GM12878 (cell line): ENCODE measurements around the gene RAB13. TPM values are rescaled to one million over a fixed set of nuclear protein-coding genes. Genes with fewer than 3 reads are reported as not detected.

Source experiments
- ATAC-seq: fragments of 200-7000 bp; cut with Tn5 transposase; 3 replicates; pipeline ENCODE4 v1.9.1; 2020; ENCODE audit warnings: mild to moderate bottlenecking, moderate library complexity
- BruUV-seq: library from RNA; stranded (reverse); fragments of 400-500 nt; replicated peaks from 2 replicates; lab custom pipeline; 2021; lab: Mats Ljungman, UMichigan
- CTCF ChIA-PET: fragments of 300-600 bp; sonication (Branson Sonifier 250); formaldehyde crosslinking; extraction: SDS; loops from one replicate; lab custom pipeline; 2021; ENCODE audit warnings: inconsistent platforms; lab: Yijun Ruan, JAX
- POLR2A ChIA-PET: fragments of 350-600 bp; formaldehyde crosslinking; extraction: SDS; loops from one replicate; lab custom pipeline; 2021; ENCODE audit warnings: inconsistent platforms; lab: Charles Lee
- RAD21 ChIA-PET: fragments of 300-600 bp; sonication (Branson Sonifier 250); formaldehyde crosslinking; loops from one replicate; lab custom pipeline; 2023; ENCODE audit warnings: antibody characterized with exemption; ENCODE audit not compliant: unreplicated experiment; lab: Charles Lee
- SMC1A ChIA-PET: fragments of 300-600 bp; sonication (Branson Sonifier 250); formaldehyde crosslinking; loops from one replicate; lab custom pipeline; 2023; ENCODE audit not compliant: unreplicated experiment, uncharacterized antibody; lab: Charles Lee
- DNase-seq: peaks from one replicate; pipeline ENCODE4 v3.0.0-alpha.2; 2011; ENCODE audit warnings: low read depth, low spot score
- FAIRE-seq: peaks from 3 replicates; lab custom pipeline; 2011; peaks lifted over from hg19 to GRCh38; lab: Jason Lieb, UNC
- H2AFZ ChIP-seq: 2 replicates; pipeline ENCODE4 v1.6.0; 2011; ENCODE audit warnings: low read depth, low read length, control low read depth; ENCODE audit not compliant: control insufficient read depth
- H3K27ac ChIP-seq: 2 replicates; pipeline ENCODE4 v1.5.1; 2011; ENCODE audit warnings: control low read depth; ENCODE audit not compliant: control insufficient read depth, insufficient read depth
- H3K27me3 ChIP-seq, 2 experiments: replicated peaks in 1 of 2; 2 replicates each; pipeline versions ENCODE4 v1.6.0 to v1.6.1; 2011; ENCODE audit warnings: low read length in 1 of 2; ENCODE audit not compliant: control insufficient read depth in 2 of 2, insufficient read depth in 2 of 2
- H3K36me3 ChIP-seq, 2 experiments: 2 replicates each; pipeline ENCODE4 v1.5.1; 2011; ENCODE audit warnings: low read length in 1 of 2; ENCODE audit not compliant: control insufficient read depth in 2 of 2, insufficient read depth in 2 of 2
- H3K4me1 ChIP-seq: 2 replicates; pipeline ENCODE4 v1.6.1; 2011; ENCODE audit warnings: mild to moderate bottlenecking, low read length, moderate library complexity, mixed read lengths; ENCODE audit not compliant: control insufficient read depth, insufficient read depth
- H3K4me2 ChIP-seq: 2 replicates; pipeline ENCODE4 v1.6.0; 2011; ENCODE audit warnings: control low read depth; ENCODE audit not compliant: control insufficient read depth, insufficient read depth
- H3K4me3 ChIP-seq: fragments of 200-600 bp; sonication (generic); 2 replicates; pipeline ENCODE4 v1.5.1; 2016
- H3K79me2 ChIP-seq: 2 replicates; pipeline ENCODE4 v1.6.0; 2011; ENCODE audit warnings: low read length; ENCODE audit not compliant: control insufficient read depth, insufficient read depth
- H3K9ac ChIP-seq: 2 replicates; pipeline ENCODE4 v1.8.0; 2011; ENCODE audit warnings: low read length, control low read depth, mixed read lengths; ENCODE audit not compliant: control insufficient read depth, insufficient read depth
- H3K9me3 ChIP-seq: replicated peaks from 3 replicates; pipeline ENCODE4 v1.5.1; 2011; ENCODE audit warnings: mild to moderate bottlenecking, low read length; ENCODE audit not compliant: control insufficient read depth, insufficient read depth
- H4K20me1 ChIP-seq: 2 replicates; pipeline ENCODE4 v1.6.0; 2011; ENCODE audit not compliant: control insufficient read depth, insufficient read depth
- FOXM1 ChIP-seq: IDR thresholded peaks from 2 replicates; pipeline ENCODE4 v1.6.1; 2012; ENCODE audit warnings: low read depth, mild to moderate bottlenecking, inconsistent platforms, low read length, moderate library complexity
- HSF1 ChIP-seq: fragments of 150-350 bp; IDR thresholded peaks from 2 replicates; pipeline ENCODE4 v1.6.1; 2014; ENCODE audit warnings: mild to moderate bottlenecking, low read depth, low read length
- MTA3 ChIP-seq: IDR thresholded peaks from 2 replicates; pipeline ENCODE4 v1.6.1; 2012; ENCODE audit warnings: low read length, inconsistent platforms, borderline replicate concordance
- NFYA ChIP-seq: IDR thresholded peaks from 2 replicates; pipeline ENCODE4 v1.6.1; 2011; ENCODE audit warnings: low read depth, mild to moderate bottlenecking, low read length, improper control_type of control experiment, borderline replicate concordance
- POLR2AphosphoS5 ChIP-seq: IDR thresholded peaks from 2 replicates; pipeline ENCODE4 v1.6.1; 2011; ENCODE audit warnings: mild to moderate bottlenecking, low read length, inconsistent platforms
- SKIL ChIP-seq: fragments of 450-650 bp; IDR thresholded peaks from 2 replicates; pipeline ENCODE4 v1.6.1; 2017; ENCODE audit warnings: mild to moderate bottlenecking, low read depth, inconsistent platforms; ENCODE audit not compliant: poor library complexity, severe bottlenecking
- ZBTB11 ChIP-seq: fragments of 450-650 bp; formaldehyde crosslinking; IDR thresholded peaks from 2 replicates; pipeline ENCODE4 v1.5.0; 2022; ENCODE audit warnings: mild to moderate bottlenecking, missing genetic modification characterization
- ZNF217 ChIP-seq: fragments of 450-650 bp; IDR thresholded peaks from 2 replicates; pipeline ENCODE4 v1.6.1; 2017; ENCODE audit warnings: antibody characterized with exemption, mild to moderate bottlenecking
- WGBS: methylation state at CpG from one replicate; pipeline ENCODE4 v1.1.6; 2016; ENCODE audit warnings: low lambda C conversion rate; ENCODE audit not compliant: insufficient replicate concordance, insufficient coverage; ENCODE audit errors: missing lambda C conversion rate; 5-methylcytosine and 5-hydroxymethylcytosine counted together
- in situ Hi-C: fragments of 300-500 bp; cut with MboI; formaldehyde crosslinking; loops from 9 replicates; pipeline ENCODE4 v1.14.3; 2018; ENCODE audit warnings: mixed read lengths
- intact Hi-C: fragments of 100-400 bp; cut with micrococcal nuclease; formaldehyde crosslinking; loops from one replicate; pipeline ENCODE4 v1.14.2; 2022; ENCODE audit not compliant: unreplicated experiment
- polyA plus RNA-seq, 11 experiments: library from polyadenylated mRNA; depleted of rRNA in 4 of 11; unstranded in 6 of 11; stranded (reverse) in 5 of 11; fragments of >200 nt; fragmentation: Nextera tagmentation in 4 of 11; fragmentation: Illumina TruSeq in 1 of 11; extraction: Ambion mirVana in 4 of 11; extraction: Trizol in 1 of 11; gene quantifications; 1 replicate in 1 of 11; 2 replicates in 10 of 11; pipeline versions ENCODE4 v1.2.1 to v1.2.3, GENCODE V29; 2011 to 2016; ENCODE audit warnings: inconsistent platforms in 2 of 11, missing spikeins in 2 of 11, low read depth in 1 of 11
- total RNA-seq, 4 experiments: library from RNA; depleted of rRNA in 3 of 4; stranded (reverse); fragments of >200 nt in 3 of 4; fragmentation: Illumina TruSeq in 1 of 4; extraction: Trizol in 1 of 4; gene quantifications; 2 replicates each; pipeline versions ENCODE4 v1.2.1 to v1.2.3, GENCODE V29; 2013 to 2021
- TF ChIP-seq, protein P1 (sequence below): IDR thresholded peaks from 2 replicates; pipeline ENCODE4 v1.6.1; 2012; ENCODE audit warnings: low read length, inconsistent platforms
- TF ChIP-seq, protein P2 (sequence below), 3 experiments: IDR thresholded peaks in 2 of 3; conservative IDR thresholded peaks in 1 of 3; 2 replicates each; pipeline ENCODE4 v1.5.1; 2011; ENCODE audit warnings: low read depth in 3 of 3, low read length in 3 of 3, mild to moderate bottlenecking in 3 of 3, control low read depth in 2 of 3, moderate library complexity in 2 of 3, inconsistent platforms in 1 of 3, mixed read lengths in 1 of 3; ENCODE audit not compliant: control insufficient read depth in 2 of 3, insufficient read depth in 1 of 3; ENCODE audit errors: extremely low read depth in 1 of 3

Gene RAB13
- total and polyA plus RNA-seq, 10 of the 15 experiments (the other 5 are each of a cell fraction or from before 2014, with no cell fraction given), result 0.75 to 30.7 (median 15.9) TPM

GRCh38 chr1:153933955-153934354, 52.2 kb downstream of the RAB13 start:
- H3K4me3 ChIP-seq, result no peak overlapping the region
- ATAC-seq (no peak), DNase-seq (no peak), FAIRE-seq (no peak)
- peaks cover 3% of the 10 kb centered on the region for H3K4me1 ChIP-seq
- no peaks in the 10 kb centered on the region for H3K9me3 ChIP-seq
- H2AFZ ChIP-seq, result no peak overlapping the region
- no peak overlapping the region for H3K4me2 ChIP-seq
- BruUV-seq, result no TSS peak
- ChIA-PET POLR2A (interaction anchor here (0.6 kb wide), 1 partner anchor 41 kb away, joined by 3 read pairs; no protein-coding TSS in a partner anchor), SMC1A (no interaction called here), CTCF (no interaction called here), RAD21 (no interaction called here)
- no peaks in the 10 kb centered on the region for H4K20me1 ChIP-seq
- H3K27ac ChIP-seq, result no peak overlapping the region
- WGBS, result 94% methylated on average over 9 of the region's 11 CpGs
- intact Hi-C loops, result no loop called here
- H3K27me3 ChIP-seq, result no peaks in the 10 kb centered on the region
- in situ Hi-C loops, result no loop called here
- H3K36me3 ChIP-seq, result peaks cover 20 to 26% of the 10 kb centered on the region in 2 experiments; a peak in 3 of 4 replicates
- no peaks in the 10 kb centered on the region for H3K79me2 ChIP-seq
- no peak overlapping the region for H3K9ac ChIP-seq
- TF ChIP-seq HSF1 (no peak), FOXM1 (no peak), ZNF217 (no peak), POLR2AphosphoS5 (no peak), NFYA (no peak), SKIL (no peak), ZBTB11 (CRISPR knock-in tag) (no peak), MTA3 (no peak)
- TF ChIP-seq, protein P1, sequence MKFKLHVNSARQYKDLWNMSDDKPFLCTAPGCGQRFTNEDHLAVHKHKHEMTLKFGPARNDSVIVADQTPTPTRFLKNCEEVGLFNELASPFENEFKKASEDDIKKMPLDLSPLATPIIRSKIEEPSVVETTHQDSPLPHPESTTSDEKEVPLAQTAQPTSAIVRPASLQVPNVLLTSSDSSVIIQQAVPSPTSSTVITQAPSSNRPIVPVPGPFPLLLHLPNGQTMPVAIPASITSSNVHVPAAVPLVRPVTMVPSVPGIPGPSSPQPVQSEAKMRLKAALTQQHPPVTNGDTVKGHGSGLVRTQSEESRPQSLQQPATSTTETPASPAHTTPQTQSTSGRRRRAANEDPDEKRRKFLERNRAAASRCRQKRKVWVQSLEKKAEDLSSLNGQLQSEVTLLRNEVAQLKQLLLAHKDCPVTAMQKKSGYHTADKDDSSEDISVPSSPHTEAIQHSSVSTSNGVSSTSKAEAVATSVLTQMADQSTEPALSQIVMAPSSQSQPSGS, result no peak
- TF ChIP-seq, protein P2, sequence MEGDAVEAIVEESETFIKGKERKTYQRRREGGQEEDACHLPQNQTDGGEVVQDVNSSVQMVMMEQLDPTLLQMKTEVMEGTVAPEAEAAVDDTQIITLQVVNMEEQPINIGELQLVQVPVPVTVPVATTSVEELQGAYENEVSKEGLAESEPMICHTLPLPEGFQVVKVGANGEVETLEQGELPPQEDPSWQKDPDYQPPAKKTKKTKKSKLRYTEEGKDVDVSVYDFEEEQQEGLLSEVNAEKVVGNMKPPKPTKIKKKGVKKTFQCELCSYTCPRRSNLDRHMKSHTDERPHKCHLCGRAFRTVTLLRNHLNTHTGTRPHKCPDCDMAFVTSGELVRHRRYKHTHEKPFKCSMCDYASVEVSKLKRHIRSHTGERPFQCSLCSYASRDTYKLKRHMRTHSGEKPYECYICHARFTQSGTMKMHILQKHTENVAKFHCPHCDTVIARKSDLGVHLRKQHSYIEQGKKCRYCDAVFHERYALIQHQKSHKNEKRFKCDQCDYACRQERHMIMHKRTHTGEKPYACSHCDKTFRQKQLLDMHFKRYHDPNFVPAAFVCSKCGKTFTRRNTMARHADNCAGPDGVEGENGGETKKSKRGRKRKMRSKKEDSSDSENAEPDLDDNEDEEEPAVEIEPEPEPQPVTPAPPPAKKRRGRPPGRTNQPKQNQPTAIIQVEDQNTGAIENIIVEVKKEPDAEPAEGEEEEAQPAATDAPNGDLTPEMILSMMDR (IDR thresholded peaks at IDR 0.05 in 2 of 3, conservative IDR thresholded peaks at IDR 0.05 in 1 of 3; ENCODE audit: control insufficient read depth in 2 of 3, extremely low read depth in 1 of 3, insufficient read depth in 1 of 3, low read depth in 3 of 3, low read length in 3 of 3), result no peak
